MG63 (cell line): Measurements from ENCODE around the gene DGKB. TPM values are rescaled to one million over a fixed set of nuclear protein-coding genes. Genes with fewer than 3 reads are reported as not detected.
A peak's percentile ranks its signal among the peaks of the same experiment; 100 is the strongest.
"Not testable (repeated sequence)": the region's sequence is repeated elsewhere in the genome, so short reads cannot be mapped to it uniquely, and the experiment has no call there.

Source experiments
- DNase-seq: peaks from one replicate; pipeline ENCODE4 v3.0.0-alpha.2; 2020
- H3K27me3 ChIP-seq: fragments of 250-450 bp; sonication (Bioruptor Pico); 2 replicates; pipeline ENCODE4 v1.5.1; 2020; ENCODE audit warnings: mild to moderate bottlenecking, moderate library complexity
- H3K36me3 ChIP-seq: fragments of 250-450 bp; sonication (Bioruptor Pico); 2 replicates; pipeline ENCODE4 v1.5.1; 2020; ENCODE audit warnings: mild to moderate bottlenecking, moderate library complexity
- H3K4me3 ChIP-seq: fragments of 250-450 bp; sonication (Bioruptor Pico); 2 replicates; pipeline ENCODE4 v1.5.1; 2020; ENCODE audit warnings: mild to moderate bottlenecking, moderate library complexity
- H3K9me3 ChIP-seq: fragments of 250-450 bp; sonication (Bioruptor Pico); 2 replicates; pipeline ENCODE4 v1.5.1; 2020; ENCODE audit warnings: mild to moderate bottlenecking, moderate library complexity
- total RNA-seq: library from RNA; depleted of rRNA; stranded (reverse); fragments of >200 nt; shearing (Covaris generic); gene quantifications from 2 replicates; pipeline ENCODE4 v1.2.3, GENCODE V29; 2014; ENCODE audit warnings: low replicate concordance

The DGKB gene
- total RNA-seq, 1 experiment from 2014 or later: not detected

GRCh38 chr7:14542624-14543023 lies 359.9 kb downstream of the DGKB start:
- H3K36me3 ChIP-seq: no peaks in the 10 kb centered on the region
- no peaks in the 10 kb centered on the region for H3K27me3 ChIP-seq
- H3K9me3 ChIP-seq: no peaks in the 10 kb centered on the region
- no peak overlapping the region for H3K4me3 ChIP-seq
- DNase-seq: no peak

- H3K9me3 ChIP-seq: no peaks in the 10 kb centered on the region
- no peaks in the 10 kb centered on the region for H3K36me3 ChIP-seq
- DNase-seq: no peak
- H3K4me3 ChIP-seq: no peak overlapping the region
- no peaks in the 10 kb centered on the region for H3K27me3 ChIP-seq
Observed at GRCh38 chr7:14521183-14521582, 381.4 kb downstream of the DGKB start.

GRCh38 chr7:14510268-14510667 lies 392.3 kb downstream of the DGKB start:
- Histone ChIP-seq H3K36me3 (no peaks in the 10 kb centered on the region), H3K9me3 (peaks cover 23% of the 10 kb centered on the region), H3K4me3 (no peak overlapping the region), H3K27me3 (no peaks in the 10 kb centered on the region)
- DNase-seq: no peak

DNA sequence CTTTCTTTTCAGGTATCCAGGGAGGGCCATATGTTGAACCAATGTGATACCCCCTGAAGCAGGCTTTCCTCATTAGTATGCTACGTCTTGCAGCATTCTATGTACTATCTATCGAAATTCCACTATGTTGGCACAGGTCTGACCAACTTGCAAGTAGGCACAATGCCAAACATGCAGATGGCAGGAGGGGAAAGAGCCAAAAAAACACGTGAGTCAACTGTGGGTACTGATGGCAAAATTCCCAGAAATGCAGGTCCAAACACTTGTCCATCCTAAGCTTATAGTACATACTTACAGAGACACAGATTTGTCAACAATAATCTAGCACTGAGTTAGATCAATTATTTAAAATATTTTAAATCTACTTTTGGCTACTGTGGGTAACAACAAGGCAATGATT lies 394.9 kb downstream of the DGKB start:
- Histone ChIP-seq H3K4me3 (no peak overlapping the region), H3K27me3 (no peaks in the 10 kb centered on the region), H3K9me3 (peaks cover 23% of the 10 kb centered on the region), H3K36me3 (no peaks in the 10 kb centered on the region)
- peak; percentile 77 for DNase-seq

GRCh38 chr7:14505906-14506305 lies 396.6 kb downstream of the DGKB start:
- no peaks in the 10 kb centered on the region for H3K36me3 ChIP-seq
- no peaks in the 10 kb centered on the region for H3K27me3 ChIP-seq
- H3K4me3 ChIP-seq: no peak overlapping the region
- peaks cover 23% of the 10 kb centered on the region for H3K9me3 ChIP-seq
- no peak for DNase-seq

GRCh38 chr7:14504134-14504533 lies 398.4 kb downstream of the DGKB start:
- H3K36me3 ChIP-seq: no peaks in the 10 kb centered on the region
- no peaks in the 10 kb centered on the region for H3K27me3 ChIP-seq
- peaks cover 16% of the 10 kb centered on the region for H3K9me3 ChIP-seq
- no peak for DNase-seq
- no peak overlapping the region for H3K4me3 ChIP-seq

DNA sequence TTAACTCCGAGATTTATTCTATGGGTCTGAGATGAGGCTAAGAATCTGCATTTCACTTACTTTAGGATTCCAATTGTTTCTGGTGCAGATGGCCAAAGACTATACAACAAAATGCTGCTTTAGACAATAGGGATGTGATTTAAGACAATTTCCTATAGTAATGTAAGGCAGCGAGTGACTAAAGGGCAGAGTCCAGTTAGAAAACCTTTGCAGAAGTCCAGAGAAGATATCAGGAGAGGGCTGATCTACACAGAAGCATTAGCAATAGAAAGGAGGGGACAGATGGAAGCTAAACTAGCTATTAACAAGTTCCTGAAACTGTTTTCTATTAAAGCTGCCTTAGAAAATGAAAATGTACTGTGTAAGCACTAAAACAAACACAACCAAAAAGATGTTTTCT lies 398.9 kb downstream of the DGKB start:
- peaks cover 13% of the 10 kb centered on the region for H3K9me3 ChIP-seq
- H3K4me3 ChIP-seq: no peak overlapping the region
- no peaks in the 10 kb centered on the region for H3K36me3 ChIP-seq
- no peaks in the 10 kb centered on the region for H3K27me3 ChIP-seq
- no peak for DNase-seq

DNA sequence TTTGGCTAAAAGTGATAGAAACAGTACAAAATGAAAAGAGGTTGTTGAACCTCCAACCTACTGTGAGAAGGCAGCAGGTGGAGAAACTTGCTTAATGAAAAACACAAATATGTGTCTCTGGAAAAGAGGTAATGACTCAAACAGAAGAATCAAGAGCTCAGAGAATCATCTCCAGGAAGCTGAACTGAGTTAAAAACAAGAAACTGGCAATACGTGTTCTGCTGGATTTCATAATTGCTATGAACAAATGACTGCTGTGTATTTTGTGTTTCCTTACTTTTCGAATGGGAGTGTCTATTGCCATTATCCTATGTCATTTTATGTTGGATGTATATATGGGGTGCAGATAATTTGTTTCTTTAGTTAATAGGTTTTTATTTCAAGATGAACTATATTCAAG lies 401.1 kb downstream of the DGKB start:
- H3K4me3 ChIP-seq: no peak overlapping the region
- H3K9me3 ChIP-seq: peaks cover 8% of the 10 kb centered on the region
- H3K27me3 ChIP-seq: no peaks in the 10 kb centered on the region
- DNase-seq: no peak
- no peaks in the 10 kb centered on the region for H3K36me3 ChIP-seq

GRCh38 chr7:14497390-14497789 lies 405.2 kb downstream of the DGKB start:
- Histone ChIP-seq H3K4me3 (no peak overlapping the region), H3K36me3 (no peaks in the 10 kb centered on the region), H3K9me3 (peaks cover 8% of the 10 kb centered on the region), H3K27me3 (no peaks in the 10 kb centered on the region)
- no peak for DNase-seq

GRCh38 chr7:14495633-14496032 lies 406.9 kb downstream of the DGKB start:
- DNase-seq: no peak
- no peaks in the 10 kb centered on the region; the same call in 1 of the 2 replicates for H3K9me3 ChIP-seq
- no peaks in the 10 kb centered on the region for H3K27me3 ChIP-seq
- no peak overlapping the region for H3K4me3 ChIP-seq
- no peaks in the 10 kb centered on the region for H3K36me3 ChIP-seq

DNA sequence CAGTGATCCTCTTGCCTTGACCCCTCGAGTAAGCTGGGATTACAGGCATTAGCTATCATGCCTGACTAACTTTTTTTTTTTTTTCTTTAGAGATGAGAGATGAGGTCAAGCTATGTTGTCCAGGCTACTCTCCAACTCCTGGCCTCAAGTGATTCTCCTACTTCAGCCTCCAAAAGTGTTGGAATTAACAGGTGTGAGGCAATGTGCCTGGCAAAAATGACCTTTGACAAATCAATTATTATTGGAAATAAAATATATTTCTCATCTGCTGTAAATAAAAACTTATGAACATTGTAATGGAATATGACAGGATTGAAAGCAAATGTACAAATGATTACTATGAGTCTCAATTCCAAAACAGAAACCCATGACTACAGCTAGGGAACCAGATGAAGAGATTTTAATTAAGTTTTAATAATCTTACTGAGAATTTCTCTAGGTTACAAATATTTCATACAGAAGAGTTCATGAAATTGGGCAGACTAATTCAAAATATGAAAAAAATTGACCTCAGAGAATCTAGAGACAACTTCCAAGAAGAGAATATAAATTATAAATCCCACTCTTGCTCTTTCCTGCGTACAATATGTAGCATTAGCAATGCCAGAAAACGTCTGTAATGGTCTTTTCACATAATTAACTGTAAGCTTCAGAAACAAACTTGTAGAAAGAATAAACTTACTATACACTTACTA lies 414.7 kb downstream of the DGKB start:
- Histone ChIP-seq H3K36me3 (no peaks in the 10 kb centered on the region), H3K9me3 (no peaks in the 10 kb centered on the region; the same call in 1 of the 2 replicates), H3K27me3 (no peaks in the 10 kb centered on the region), H3K4me3 (no peak overlapping the region)
- no peak for DNase-seq

GRCh38 chr7:14483663-14484062 lies 418.9 kb downstream of the DGKB start:
- DNase-seq: no peak
- Histone ChIP-seq H3K27me3 (no peaks in the 10 kb centered on the region), H3K36me3 (no peaks in the 10 kb centered on the region), H3K9me3 (no peaks in the 10 kb centered on the region), H3K4me3 (no peak overlapping the region)

GRCh38 chr7:14480281-14480680 lies 422.3 kb downstream of the DGKB start:
- no peak for DNase-seq
- Histone ChIP-seq H3K36me3 (no peaks in the 10 kb centered on the region), H3K27me3 (no peaks in the 10 kb centered on the region), H3K9me3 (no peaks in the 10 kb centered on the region), H3K4me3 (no peak overlapping the region)

- Histone ChIP-seq H3K36me3 (no peaks in the 10 kb centered on the region), H3K9me3 (no peaks in the 10 kb centered on the region), H3K4me3 (no peak overlapping the region), H3K27me3 (no peaks in the 10 kb centered on the region)
- DNase-seq: no peak
Observed at GRCh38 chr7:14478834-14479510, 423.6 kb downstream of the DGKB start.

DNA sequence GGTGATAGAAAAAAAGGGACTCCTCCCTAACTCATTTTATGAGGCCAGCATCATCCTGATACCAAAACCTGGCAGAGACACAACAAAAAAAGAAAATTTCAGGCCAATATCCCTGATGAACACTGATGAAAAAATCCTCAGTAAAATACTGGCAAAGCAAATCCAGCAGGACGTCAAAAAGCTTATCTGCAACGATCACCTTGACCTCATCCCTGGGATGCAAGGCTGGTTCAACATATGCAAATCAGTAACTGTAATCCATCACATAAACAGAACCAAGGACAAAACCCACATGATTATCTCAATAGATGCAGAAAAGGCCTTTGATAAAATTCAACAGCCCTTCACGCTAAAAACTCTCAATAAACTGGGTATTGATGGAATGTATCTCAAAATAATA lies 440.8 kb downstream of the DGKB start:
- DNase-seq, H3K9me3 ChIP-seq, H3K36me3 ChIP-seq, H3K27me3 ChIP-seq, H3K4me3 ChIP-seq: not testable (repeated sequence)

- H3K4me3 ChIP-seq, H3K9me3 ChIP-seq, H3K36me3 ChIP-seq, H3K27me3 ChIP-seq, DNase-seq: not testable (repeated sequence)
Observed at GRCh38 chr7:14458846-14459245, 443.7 kb downstream of the DGKB start.

GRCh38 chr7:14457568-14458453 lies 444.7 kb downstream of the DGKB start:
- Histone ChIP-seq H3K4me3 (no peak overlapping the region), H3K36me3 (no peaks in the 10 kb centered on the region), H3K9me3 (no peaks in the 10 kb centered on the region), H3K27me3 (no peaks in the 10 kb centered on the region)
- peak; percentile 54 for DNase-seq
